ENCODE measurements around the gene LRRC28.

The LRRC28 gene

DNA sequence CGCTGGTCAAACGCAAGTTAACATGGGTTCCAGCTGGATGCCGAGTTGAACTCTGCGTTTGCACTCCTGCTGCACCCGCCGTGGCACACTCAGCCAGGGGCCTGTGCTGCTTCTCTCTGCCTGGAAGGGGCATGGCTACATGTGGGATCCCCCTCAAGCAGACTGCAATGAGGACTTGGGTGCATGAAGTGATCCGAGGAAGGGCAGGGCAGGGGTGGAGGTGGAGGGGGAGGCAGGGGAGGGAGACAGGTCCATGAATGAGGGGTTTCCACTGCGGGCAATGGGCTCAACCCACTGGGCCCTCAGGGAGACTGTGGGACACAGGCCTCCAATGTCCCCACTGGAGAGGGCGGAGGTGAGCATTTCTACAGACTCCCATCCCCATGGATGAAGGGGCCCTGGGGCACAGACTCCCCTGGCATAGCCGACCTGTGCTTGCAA, 172.9 kb downstream of the LRRC28 start:
- DNase-seq, result no peak

DNA sequence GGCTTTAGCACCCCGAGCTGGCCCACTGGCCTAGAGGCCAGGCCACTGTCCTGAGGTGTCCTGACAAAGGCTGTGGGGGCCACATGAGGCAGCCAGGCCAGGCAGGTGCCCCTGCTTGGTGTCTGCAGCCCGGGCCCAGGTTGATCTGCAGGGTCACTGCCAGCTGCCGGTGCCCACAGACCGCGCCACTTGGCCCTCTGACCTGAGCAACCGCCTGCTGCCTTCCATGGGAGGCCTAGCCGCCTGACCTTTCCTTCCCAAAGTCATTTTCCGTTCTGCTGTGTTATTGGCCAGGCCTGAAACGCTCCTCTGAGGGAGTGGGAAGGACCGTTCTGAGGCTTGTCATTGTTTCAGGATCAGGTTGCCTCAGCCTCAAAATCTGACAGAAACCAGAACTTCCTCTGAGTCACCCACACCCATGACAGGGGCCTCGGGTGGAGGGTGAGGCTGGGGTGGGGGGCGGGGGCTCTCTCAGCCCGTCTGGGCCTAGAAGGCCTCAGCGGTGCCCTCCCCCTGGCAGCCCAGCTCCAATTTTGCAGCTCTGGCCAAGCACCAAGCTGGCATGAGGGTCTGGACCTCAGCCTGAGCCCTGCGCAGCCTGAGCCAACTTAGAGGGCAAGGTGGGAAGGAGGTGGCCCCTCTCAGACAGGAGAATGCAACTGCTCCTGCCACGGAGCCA, 173.8 kb downstream of the LRRC28 start:
- peak; percentile 68 for DNase-seq

DNA sequence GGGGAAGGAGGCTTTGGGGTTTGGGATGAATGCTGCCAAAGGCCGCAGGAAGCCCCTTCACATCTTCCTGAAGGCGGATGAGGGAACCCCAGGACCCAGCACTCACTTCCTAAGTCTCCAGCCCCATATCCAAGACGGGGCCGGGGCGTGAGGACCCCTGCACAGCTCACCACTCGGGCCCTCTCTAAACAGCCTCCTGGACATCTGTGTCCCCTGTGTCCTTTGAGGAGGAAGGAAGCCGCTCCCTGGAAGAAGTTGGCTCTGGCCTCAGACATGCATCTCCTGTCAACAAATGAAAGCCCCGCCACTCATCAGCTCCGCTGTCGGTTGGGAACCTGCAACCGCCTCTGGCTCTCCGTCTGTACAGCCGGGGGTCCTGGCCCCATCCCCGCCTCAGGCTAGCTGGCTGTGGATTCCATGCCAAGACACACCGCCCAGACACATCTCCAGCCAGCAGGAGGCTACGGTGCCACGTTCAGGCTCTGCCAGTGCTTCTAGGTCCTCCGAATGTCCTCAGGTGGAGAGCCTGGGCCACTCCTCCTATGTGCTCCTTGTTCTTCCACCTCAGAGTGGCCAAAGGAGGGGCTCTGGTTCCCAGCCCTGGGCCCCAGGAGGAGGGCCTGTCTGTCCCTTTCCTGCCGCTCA, 174.5 kb downstream of the LRRC28 start:
- DNase-seq, result no peak

DNA sequence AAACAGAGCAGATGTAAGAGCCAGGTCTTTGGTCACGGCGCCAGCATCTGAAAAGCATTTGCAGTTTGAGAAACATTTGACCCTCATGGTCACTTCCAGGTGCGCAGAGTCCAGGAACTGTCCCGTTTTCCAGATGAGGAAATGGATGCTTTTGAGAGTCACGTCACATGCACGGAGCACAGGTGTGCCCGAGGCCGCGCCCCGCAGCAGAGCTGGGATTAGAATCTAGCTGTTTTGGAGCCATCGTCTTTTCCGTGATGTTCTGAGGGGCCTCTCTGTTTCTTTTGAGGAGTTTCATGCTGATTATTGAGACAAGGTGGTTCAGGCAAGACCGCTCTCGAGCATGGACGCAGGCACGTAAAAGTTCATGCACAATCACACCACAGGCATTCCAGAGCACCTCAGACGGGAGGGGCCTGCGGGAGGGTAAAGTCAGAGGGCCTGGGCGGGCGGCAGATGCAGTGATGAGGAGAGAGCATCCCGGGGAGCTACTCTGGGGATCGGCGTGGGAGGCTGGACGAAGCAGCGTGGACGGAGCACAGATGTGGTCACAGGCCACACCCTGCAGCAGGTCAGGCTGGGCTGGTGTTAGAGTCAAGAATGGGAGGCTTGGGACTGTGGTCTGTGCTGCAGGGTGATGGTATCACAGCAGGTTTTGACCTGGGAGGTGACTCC, 175.3 kb downstream of the LRRC28 start:
- DNase-seq, result peak; percentile 7

DNA sequence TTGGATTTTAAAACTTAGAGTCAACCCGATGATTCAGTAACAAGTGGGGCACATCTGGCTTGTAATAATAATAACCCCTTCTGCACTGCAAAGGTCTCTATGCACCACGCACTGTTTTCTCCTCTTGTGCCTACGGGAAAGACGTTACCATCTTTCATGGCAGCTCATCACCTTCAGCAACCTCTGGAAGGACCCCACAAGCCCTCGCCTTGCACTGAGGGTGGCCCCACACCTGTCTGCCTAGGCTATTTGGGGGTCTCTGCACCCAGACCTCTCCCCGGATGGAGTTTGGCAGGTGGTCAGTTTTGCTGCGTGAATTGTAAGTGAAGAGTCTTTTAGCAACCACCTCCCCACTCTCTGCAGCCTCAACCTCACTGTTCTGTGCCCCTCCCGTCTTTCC, 175.9 kb downstream of the LRRC28 start:
- peak; percentile 4 for DNase-seq

DNA sequence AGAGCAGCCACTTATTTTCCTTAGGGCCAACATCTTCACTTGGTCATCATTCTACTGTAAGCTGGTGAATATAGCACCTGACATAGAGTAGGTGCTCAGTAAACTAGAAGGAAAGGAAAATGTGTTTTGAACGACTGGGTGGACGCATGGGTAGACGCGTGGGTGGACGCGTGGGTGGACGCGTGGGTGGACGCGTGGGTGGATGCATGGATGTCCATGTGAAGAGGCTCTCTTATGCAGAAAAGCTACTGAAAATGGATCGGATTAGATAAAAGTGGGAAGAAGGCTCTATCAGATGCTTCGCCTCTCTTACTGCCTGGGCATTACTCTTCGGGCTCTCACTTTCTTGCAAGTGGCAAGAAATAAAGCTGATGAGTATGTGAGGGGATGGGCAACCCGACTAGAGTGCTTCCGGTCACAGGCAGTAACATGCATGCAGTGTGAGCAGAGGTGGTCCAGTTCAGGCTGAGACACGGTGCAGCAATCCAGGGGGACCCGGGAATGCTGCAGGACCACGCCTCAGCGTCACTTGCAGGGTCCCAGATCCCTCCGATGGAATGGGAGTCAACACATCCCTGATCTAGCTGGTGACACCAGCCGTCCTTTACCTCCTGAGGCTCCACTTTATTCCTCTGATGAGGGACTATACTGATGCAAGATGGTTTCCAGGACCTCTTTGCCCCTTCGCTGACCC, 176.5 kb downstream of the LRRC28 start:
- DNase-seq, result peak; percentile 8

DNA sequence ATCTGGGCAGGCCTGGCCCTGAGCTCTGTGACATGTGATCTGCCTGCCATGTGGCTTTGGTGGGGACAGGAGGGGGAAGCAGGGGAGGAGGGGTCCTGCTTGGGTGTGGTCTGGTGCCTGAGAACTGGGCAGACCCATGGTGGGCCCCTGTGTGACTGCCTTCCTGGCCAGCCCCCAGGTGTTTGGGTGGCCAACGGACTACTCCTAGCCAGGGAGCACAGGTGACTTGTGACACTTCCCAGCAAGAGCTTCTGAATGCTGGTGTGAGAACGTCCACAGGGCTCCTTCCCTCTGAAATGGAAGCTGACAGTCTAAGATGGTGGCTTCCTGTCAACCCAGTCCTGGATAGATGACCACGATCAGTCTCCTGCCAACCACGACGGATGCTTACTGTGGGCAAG, 178.4 kb downstream of the LRRC28 start:
- DNase-seq, result peak; percentile 7

DNA sequence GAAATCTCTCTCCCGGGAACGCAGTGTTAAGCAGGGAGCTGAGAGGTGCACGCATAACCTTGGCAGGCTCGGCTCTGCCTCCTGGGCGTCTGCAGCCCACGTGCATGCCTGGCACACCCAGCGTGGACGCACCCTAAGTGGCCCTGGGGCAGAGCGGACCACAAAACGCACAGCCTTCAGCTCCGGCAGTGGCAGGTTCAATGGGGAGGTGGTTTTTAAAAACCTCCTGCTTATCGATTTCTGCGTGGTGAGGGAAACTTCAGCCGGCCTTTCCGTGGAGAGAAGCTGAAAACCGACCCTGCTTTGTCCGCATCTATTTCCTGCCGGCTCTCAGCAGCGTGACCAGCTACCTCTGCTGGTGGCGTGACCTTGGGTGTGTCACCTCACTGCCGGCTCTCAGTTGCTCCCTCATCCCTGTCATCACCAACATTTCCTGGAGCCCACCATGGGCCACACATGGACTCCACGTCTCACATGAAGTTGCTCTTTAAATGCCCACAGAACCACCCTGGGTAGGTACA, 179.7 kb downstream of the LRRC28 start:
- peak; percentile 5 for DNase-seq

DNA sequence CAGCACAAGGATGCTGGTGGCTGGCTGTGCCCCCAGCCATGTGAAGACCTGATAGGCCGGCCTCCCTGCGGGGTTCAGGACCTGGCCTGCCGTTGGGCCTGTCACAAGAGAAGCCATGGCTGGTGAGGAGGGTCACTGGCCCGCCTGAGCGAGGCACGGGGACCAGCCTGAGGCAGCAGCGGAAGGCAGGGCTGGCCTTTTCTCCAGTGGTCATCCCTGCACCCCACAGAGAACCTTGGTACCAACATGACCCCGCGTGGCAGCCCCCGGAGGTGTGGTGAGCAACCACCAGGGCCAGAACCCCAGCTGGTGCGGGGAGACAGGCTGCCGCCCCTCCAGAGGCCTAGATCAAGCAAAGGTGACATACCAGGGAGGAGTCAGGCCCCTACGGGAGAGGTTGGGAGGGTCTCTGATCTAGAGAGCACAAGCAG, 180.4 kb downstream of the LRRC28 start:
- DNase-seq, result peak; percentile 9

DNA sequence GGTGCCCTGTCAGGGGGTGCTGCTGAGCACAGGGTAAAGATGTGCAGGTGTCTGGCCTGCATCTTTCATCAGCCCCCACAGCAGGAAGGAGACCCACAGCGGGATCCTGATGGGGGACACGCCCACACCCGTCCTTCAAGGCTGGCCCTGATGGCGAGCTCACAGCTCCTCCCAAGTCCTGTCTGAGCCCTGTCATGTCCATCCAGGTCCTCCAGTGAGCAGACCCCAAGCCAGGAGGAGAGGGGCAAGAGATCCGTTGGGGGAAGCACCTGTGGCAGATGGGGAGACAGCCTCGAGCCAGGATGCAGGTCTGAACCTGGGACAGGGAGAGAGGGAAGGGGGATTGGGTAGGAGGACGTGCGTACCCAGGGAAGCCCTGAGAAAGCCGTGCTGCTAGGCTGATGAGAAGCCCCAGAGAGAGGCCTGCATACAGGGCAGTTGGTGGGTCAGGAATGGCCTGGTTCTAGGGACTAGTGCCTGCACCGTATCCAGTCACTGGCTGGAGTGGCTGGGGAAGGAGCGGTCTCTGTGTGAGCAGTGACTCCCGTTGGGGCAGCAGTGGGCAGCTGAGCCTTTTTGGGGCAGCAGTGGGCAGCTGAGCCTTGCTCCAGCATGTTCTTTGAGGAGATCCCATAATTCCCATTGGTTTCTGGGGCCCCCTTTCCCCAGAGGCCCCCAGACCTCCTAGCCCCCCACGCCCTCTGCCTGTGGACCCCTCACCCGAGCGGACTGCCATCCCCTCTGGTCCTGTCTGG, 181.2 kb downstream of the LRRC28 start:
- peak; percentile 9 for DNase-seq

DNA sequence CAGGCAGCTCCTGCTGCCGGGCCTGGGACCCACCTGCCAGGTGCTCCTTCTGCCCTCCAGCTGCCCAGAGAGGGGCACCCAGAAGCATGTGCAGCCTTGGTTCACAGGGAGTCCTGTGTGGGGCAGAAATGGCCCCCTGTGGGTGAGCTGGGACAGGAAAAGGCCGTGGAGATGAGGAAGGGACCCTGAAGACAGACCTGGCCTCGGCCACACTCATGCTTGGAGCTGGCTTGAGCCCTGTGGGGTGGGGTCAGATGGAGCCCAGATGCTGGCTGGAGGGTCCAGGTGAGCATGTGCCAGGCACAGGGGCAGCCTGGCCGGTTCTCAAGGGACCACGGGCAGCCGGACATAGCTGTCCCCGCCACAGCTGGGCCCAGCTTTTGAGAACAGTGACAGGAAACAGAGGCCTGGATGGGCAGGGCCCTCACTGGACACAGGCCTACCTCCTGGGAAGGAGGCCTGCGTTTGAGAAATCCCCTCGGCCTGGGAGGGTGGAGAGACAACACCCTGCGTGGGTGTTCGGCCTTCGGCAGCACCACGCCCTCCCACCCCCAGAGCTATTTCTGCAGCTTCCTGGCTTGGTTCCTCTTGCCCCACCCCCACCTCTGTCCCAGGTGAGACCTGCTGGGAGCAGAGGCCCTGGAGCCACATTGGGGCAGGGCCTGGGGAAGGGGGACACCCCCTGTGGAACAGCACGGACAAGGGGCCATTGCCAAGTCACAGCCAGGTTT, 181.9 kb downstream of the LRRC28 start:
- peak; percentile 18 for DNase-seq

DNA sequence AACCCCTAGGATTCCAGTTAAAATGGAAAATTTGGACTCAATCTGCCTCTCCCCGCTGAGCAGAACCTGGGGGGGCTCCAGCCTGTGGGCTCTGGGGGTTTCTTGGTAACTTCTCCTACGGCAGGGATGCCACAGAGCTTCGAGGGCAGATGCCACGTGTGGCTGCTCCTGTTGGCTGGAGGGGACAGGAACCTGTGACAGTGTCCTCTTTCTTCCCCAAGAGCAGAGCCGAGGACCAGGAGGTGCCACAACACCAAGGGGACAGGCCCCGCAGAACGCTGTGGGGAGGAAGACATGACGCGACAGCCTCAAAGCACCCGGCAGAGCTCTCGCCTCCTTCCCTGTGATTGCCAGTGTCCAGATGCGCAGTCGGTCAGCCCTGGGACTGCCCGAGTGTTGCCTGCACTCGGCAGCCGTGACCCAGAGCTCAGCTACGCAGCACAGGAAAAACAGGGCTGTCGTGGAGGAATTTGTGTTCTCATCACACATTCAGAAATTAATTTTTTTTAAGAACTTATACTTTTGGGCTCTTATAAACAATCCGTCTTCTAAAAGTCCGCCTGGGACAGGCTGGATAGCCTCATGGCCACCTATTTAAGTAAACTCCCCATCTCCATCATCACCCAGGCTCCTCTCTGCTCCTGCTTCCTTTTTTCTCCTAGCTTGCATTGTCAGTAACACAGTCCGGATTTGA, 182.6 kb downstream of the LRRC28 start:
- peak; percentile 3 for DNase-seq

DNA sequence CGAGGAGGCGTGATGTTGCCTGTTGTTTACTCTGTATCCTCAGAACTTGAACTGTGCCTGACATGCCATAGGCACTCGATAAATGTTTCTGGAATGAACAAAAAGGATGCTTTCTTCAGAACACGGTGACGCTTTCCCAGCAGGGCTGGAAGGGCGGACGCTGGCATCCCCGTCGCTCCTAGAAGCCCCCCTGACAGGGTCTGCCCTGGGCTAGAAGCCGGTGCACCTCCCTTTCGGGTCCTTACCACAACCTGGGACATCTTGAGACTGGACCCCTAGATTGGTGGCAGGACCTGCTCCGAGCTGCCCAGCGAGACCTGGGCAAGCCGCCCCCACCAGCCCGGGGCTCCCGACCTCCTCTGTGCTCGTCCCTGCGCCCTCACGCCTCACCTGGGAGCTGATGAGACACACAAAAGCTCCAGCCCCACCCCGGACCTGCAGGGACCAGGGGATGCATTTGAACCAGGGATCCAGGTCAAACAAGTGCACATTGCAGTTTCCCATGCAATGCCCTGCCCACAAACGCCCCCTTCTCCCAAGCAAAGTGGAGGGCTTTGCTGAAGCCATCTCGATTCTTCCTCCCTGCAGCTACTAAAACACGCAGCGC, 183.3 kb downstream of the LRRC28 start:
- peak; percentile 9 for DNase-seq

DNA sequence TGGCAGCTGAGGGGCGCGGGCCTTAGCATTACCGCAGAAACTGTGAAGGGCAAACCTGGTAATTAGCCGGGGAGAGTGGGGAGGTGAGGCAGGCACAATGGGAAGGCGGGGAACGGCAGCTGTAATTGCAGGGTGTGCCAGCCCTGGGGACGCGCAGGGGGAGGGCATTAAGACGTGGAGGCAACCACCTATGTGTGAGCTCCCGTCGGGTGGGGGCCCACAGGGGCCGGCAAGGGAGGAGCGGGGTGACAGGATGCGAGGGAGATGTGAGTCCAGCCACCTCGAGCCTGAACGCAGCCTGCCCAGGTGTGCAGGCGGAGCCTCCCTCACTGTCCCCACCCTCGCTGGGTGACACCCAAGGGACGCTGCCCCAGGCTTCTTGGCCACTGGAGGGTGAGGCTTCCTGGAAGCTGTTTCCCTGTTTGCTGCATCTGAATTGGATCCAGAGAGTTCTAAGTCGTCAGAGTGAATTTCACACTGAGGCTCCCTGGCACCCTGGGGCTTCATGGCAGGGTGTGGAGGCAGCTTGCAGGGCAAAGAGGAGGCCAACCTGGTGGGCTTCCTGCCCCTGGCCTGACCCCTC, 183.9 kb downstream of the LRRC28 start:
- peak; percentile 10 for DNase-seq

DNA sequence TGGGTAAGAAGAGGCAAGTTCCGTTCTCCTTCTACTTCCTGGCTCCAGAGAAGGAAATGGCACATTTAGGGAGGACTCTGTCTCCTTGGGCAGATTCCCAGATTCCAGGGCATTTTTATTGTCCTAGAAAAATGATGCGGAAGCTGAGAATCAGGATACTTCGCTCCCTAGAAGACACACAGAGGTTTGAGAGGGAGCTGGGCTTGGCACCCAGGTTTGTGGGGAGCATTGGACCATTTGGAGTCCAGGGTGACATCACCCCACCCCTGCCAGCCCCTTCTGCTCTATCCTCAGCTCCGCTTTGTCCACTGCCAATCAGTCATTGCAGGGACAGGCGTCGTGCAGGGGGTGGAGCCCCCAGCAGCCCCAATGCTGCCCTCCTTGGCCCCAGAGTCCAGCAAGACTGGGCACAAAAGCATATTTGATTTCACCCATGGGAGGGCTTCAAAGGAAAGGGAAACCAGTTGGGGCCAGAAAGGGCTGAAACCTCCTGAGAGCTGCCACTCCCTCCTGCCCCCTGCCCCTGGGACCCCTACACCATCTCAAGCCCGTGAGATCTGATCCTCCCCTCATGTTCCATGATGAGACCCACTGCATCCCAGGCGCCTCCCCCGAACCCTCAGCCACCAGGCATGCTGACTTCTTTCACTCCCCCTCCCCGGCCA, 184.7 kb downstream of the LRRC28 start:
- DNase-seq, result no peak

DNA sequence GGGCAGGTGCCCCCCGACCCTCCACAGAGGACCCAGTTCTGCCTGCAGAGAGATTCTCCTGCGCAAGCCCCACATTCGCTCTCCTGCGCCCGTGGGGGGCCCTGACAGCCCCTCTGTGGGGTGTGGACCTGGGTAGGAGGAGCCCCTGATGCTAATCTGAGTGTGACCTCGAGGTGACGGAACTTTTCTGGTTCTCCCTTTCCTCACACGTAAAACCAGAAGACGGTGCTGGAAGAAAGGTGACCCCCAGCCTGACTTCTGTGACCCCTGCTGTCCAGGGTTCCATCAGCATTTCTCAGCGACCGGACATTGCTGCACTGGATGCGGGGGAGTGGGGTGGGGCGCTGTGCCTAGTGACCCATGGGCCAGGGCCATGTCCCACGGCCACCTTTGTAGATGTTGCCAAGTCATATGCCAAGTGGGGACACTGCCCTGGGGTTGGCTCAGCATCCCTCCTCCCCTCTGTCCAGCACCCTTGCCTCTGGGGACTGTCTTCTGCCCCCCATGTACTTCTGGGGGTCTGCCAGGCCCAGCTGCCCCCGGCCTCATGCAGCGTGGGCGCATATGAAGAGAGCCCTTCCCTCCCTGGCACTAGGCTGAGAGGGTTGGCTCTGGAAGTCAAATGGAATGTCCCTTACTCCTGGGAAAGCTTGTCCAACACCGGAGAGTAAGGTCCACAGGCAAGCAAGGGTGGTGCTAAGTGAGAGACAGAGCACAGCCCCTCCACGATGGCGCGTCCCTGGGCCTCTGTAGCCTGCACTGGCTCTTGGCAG, 185.4 kb downstream of the LRRC28 start:
- no peak for DNase-seq

DNA sequence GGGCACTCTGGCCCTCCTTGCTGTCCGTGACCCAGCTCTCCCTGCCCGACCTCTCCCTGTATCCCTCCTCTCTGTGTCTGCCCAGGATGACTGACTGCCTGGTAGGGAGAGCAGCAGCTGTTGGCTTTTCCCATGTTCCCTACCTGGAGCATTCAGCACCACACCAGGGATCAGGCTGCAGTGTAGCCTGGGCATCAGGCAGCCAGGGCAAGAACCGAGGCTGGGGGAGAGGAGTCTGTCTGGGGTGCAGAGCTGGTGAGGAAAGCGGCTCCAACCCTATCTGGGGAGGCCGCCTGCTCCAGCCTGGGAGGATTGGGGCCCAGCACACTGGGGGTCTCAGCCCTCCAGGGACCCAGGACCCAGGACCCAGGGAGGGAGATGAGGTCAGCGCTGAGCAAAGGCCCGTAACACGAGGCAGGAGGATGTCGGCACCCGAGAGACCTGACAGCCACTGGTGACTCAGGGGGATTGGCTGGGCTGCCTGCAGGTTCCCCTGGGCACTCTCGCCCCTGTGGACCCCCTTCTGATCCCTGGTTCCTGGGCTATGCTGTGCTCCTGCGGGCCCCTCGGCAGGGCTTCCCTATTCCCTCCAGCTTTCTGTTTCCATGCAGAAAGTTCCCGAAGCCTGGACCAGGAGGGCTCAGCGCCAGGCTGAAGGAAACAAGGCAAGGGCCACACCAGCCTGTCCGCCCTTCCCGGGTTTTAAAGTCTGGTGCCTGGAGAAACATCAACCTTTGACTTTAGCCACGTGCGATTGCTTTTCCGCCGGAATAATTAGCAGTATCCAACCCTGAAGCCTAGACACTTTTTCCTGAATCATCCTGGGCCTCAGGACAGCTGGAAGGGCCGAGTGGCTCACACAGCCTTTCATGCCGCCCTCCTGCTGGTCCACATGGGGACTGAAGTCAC, 186.3 kb downstream of the LRRC28 start:
- no peak for DNase-seq

DNA sequence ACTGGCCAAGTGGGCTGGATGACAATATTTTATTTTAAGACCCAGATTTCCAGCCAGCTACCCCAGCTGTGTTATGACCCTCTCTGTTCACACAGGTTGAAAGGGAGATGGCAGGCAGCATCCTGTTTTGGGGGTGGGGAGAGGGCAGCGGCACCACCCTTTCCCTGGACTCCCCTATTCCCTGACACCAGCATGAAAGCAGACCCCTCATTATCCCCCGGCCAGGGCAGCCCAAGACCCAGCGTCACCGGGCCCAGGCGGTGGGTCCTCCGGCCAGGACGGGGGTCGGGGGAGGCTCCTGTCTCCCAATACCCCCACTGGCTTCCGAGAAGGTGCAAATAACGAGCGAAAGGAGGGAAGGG, 186.9 kb downstream of the LRRC28 start:
- DNase-seq, result no peak

Data from activated naive CD4-positive, alpha-beta T cell treated with anti-CD3 and anti-CD28 coated beads, Interleukin-2, amount 50 U/mL, for 16 hours (primary cell).